Measurements from ENCODE around the gene DISP2. TPM values are rescaled to one million over a fixed set of nuclear protein-coding genes. Genes with fewer than 3 reads are reported as not detected.
A peak's percentile ranks its signal among the peaks of the same experiment; 100 is the strongest.

The DISP2 gene
- total RNA-seq, 4 donors from 2014 or later, result 8.6 to 12.9 (median 10.9) TPM

GRCh38 chr15:40420071-40420713 is 62.2 kb downstream of the DISP2 start:
- Histone ChIP-seq H3K27me3 (no peaks in the 10 kb centered on the region), H3K27ac (peak overlapping the region; percentile 60 to 70 (median 67)), H3K4me3 (no peak overlapping the region), H3K9me3 (no peaks in the 10 kb centered on the region), H3K36me3 (peaks cover 0 to 16% (median under 1%) of the 10 kb centered on the region in 4 donors), H3K4me1 (peaks cover 9 to 23% (median 20%) of the 10 kb centered on the region in 4 donors)
- TF ChIP-seq EP300 (IDR thresholded peaks at IDR 0.05; ENCODE audit: low read depth) (no peak), CTCF (IDR thresholded peaks at IDR 0.05) (no peak)
- 63% methylated on average over 11 of the region's 11 CpGs; no CpG with 5 or more reads in 1 of the 2 donors for WGBS, 2 donors (ENCODE audit: low coverage in 1 of 2)
- no peak for DNase-seq
- in situ Hi-C loops (cut with MboI; ENCODE audit: low pct_ligation_motif_present in 1 of 4, low pct_unique_long_range_greater_than_20kb in 1 of 4, low sequenced_read_pairs in 3 of 4), result loop anchor here in 2 of 4 donors (10.0 to 25.0 kb wide), 2 partner anchors 55 to 108 kb away; partner anchors contain the start of genes INAFM2 (in 1 of the 2) and PLCB2 (in 1 of the 2)
- intact Hi-C loops (cut with DNase I; ENCODE audit: low total_unique reads), result loop anchor here (5.0 kb wide), 1 partner anchor 138 kb away; the partner anchor contains the start of gene ANKRD63

GRCh38 chr15:40420793-40421192 is 62.8 kb downstream of the DISP2 start:
- TF ChIP-seq POLR2AphosphoS5 (IDR thresholded peaks at IDR 0.05) (peak in 2 of 3 donors; percentile 48 to 65), EP300 (IDR thresholded peaks at IDR 0.05; ENCODE audit: low read depth) (no peak), CTCF (IDR thresholded peaks at IDR 0.05) (no peak), POLR2A (IDR thresholded peaks at IDR 0.05) (no peak)
- in situ Hi-C loops (cut with MboI; ENCODE audit: low pct_ligation_motif_present in 1 of 4, low pct_unique_long_range_greater_than_20kb in 1 of 4, low sequenced_read_pairs in 3 of 4), result loop anchor here in 2 of 4 donors (10.0 to 25.0 kb wide), 2 partner anchors 56 to 108 kb away; partner anchors contain the start of genes INAFM2 (in 1 of the 2) and PLCB2 (in 1 of the 2)
- peaks cover 9 to 23% (median 20%) of the 10 kb centered on the region in 4 donors for H3K4me1 ChIP-seq
- no peaks in the 10 kb centered on the region for H3K9me3 ChIP-seq
- H3K27ac ChIP-seq, result peak overlapping the region; percentile 60 to 70 (median 67)
- no peak overlapping the region for H3K4me3 ChIP-seq
- peaks cover 0 to 11% (median 0%) of the 10 kb centered on the region in 4 donors for H3K36me3 ChIP-seq
- intact Hi-C loops (cut with DNase I; ENCODE audit: low total_unique reads), result loop anchor here (5.0 kb wide), 1 partner anchor 138 kb away; the partner anchor contains the start of gene ANKRD63
- DNase-seq, result peak; percentile 86
- 37% methylated on average over 3 of the region's 3 CpGs; no CpG with 5 or more reads in 1 of the 2 donors for WGBS, 2 donors (ENCODE audit: low coverage in 1 of 2)
- no peaks in the 10 kb centered on the region for H3K27me3 ChIP-seq

- Histone ChIP-seq H3K4me1 (peaks cover 9 to 23% (median 20%) of the 10 kb centered on the region in 4 donors), H3K27me3 (no peaks in the 10 kb centered on the region), H3K9me3 (no peaks in the 10 kb centered on the region), H3K27ac (peak overlapping the region; percentile 60 to 70 (median 67)), H3K36me3 (peaks cover 0 to 11% (median 0%) of the 10 kb centered on the region in 4 donors), H3K4me3 (peak overlapping the region in 2 of 4 donors; percentile 1 to 21)
- TF ChIP-seq EP300 (IDR thresholded peaks at IDR 0.05; ENCODE audit: low read depth) (no peak), CTCF (IDR thresholded peaks at IDR 0.05) (peak; percentile 94 to 97 (median 96)), POLR2A (IDR thresholded peaks at IDR 0.05) (peak; percentile 38), POLR2AphosphoS5 (IDR thresholded peaks at IDR 0.05) (peak in 2 of 3 donors; percentile 27 to 42)
- in situ Hi-C loops (cut with MboI; ENCODE audit: low pct_ligation_motif_present in 1 of 4, low pct_unique_long_range_greater_than_20kb in 1 of 4, low sequenced_read_pairs in 3 of 4), result loop anchor here in 2 of 4 donors (10.0 to 25.0 kb wide), 2 partner anchors 57 to 109 kb away; partner anchors contain the start of genes INAFM2 (in 1 of the 2) and PLCB2 (in 1 of the 2)
- intact Hi-C loops (cut with DNase I; ENCODE audit: low total_unique reads), result loop anchor here (1.0 to 5.0 kb wide), 2 partner anchors 77 to 139 kb away; partner anchors contain the start of gene ANKRD63
- 14% methylated on average over 31 of the region's 31 CpGs; no CpG with 5 or more reads in 1 of the 2 donors for WGBS, 2 donors (ENCODE audit: low coverage in 1 of 2)
- peak; percentile 85 for DNase-seq
Measured at GRCh38 chr15:40421246-40422157, 63.5 kb downstream of the DISP2 start.
